HG03135 (cell line): ENCODE measurements around the gene UBTD1.

ENCODE experiments used
- ATAC-seq: cut with Tn5 transposase; IDR thresholded peaks from one replicate; pipeline ENCODE4 v1.9.1; 2021; ENCODE audit warnings: mild to moderate bottlenecking, moderate library complexity; ENCODE audit not compliant: unreplicated experiment

The UBTD1 gene

GRCh38 chr10:97482381-97482780 lies 16.3 kb upstream of the UBTD1 start:
- no peak for ATAC-seq

DNA sequence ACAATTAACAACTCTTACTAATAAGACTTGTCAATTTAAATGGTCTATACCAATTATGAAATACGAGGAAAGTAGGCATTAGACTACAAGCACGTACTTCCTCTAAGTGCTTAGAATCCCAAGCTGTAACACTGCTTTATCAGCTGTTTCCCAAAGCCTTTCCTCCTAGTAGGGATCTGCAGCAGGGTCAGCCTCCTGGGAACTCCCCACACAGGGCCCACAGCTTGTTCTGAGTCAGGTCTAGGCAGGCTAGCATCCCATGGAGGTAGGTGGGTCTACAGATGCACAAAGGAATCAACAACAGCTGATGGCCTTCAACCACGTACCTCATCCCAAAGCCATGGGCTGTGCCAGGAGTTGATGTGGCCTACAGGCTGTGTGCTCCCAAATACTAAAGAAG lies 15.2 kb upstream of the UBTD1 start:
- no peak for ATAC-seq

DNA sequence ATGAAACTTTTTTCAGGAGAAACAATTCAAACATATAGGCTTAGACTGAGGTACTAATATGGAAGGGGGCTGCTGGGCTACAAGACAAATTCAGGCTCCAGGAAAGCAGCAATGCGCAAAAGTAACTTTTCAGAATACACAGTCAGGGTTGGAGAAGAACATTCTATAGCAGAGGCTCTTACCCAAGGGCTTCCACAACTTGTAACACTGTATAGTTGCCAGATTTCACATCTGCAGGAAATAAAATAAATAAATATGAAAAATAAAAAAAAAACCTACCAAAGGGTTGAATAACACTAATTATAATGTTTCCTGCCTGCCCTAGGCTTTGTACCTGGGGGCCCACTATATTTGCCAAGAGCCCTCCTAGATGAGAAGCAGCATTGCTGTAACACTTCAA lies 14.8 kb upstream of the UBTD1 start:
- no peak for ATAC-seq

DNA sequence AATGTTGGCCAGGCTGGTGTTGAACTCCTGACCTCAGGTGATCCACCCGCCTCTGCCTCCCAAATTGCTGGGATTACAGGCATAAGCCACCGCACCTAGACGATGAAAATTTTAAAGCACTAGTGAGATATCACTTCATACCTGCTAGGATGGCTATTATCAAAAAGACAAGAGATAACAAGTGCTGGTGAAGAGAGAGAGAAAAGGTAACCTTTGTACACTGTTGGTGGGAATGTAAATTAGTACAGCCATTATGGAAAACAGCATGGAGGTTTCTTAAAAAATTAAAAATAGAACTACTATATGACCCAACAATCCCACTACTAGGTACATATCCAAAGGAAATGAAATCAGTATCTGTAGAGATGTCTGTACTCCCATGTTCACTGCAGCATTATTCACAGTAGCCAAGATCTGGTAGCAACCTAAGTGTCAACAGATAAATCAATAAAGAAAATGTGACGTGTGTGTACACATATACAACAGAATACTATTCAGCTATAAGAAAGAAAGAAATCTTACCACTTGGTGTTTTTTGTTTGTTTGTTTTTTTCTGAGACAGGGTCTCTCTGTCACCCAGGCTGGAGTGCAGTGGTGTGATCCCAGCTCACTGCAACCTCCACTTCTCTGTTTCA lies 13.0 kb upstream of the UBTD1 start:
- no peak for ATAC-seq

GRCh38 chr10:97490592-97490991 lies 8.1 kb upstream of the UBTD1 start:
- no peak for ATAC-seq

GRCh38 chr10:97494151-97494550 lies 4.6 kb upstream of the UBTD1 start:
- no peak for ATAC-seq

DNA sequence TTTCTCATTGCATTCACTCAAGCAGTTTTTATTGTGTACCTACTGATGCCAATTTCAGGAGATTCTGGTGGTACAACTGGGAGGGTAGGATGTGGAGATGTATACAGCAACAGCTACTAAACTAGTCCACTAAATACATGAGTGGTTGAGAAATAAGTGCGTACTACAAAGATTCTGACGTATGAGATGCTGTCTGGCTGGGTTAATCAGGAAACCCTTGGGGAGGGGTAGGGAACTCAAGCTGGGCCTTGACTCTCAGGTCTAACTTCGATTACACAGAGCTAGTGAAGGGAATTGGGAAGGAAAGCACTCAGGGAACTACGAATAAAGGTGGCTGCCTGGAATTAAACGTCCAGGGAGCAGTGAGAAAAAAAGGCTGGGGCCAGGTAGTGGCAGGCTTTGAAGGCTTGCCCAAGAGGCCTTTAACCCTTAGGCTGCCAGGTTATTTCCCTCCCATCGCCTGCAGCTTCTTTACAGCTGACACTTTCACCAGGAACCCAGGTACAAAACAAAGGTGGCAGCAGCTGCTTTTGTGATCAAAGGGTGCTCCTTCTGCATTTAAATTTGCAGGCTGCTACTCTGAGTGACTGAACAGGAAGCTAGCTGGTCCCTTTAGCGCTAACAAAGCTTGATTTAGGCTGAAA lies 3.7 kb upstream of the UBTD1 start:
- no peak for ATAC-seq

DNA sequence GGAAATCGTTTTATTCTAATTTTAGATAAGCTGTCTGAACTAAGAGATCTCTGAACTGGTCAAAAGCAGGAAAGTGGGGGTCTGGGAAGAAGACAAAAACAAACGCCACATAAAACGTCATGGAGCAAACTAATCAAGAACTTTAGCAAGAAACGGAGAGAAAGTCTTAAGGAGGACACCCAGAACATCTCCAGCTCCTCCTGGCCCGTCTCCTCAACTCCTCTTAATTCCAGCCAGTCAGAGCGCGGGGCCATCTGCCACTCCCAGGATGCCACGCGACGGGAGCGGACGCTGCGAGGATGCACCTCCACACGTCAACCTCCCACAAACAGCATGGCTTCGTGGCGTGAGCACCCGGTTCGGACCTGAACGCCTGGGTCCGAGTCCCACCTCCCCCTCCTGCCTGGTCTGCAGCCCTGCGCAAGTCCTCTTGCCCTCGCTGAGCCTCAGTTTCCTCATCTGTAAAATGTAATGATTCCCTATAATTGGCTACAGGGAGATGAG lies 1.1 kb upstream of the UBTD1 start:
- ATAC-seq = no peak

- peak; percentile 90 for ATAC-seq
Observed at GRCh38 chr10:97498076-97498840, 466 bp upstream of the UBTD1 start, which contains the start of gene MMS19. MMS19 (minus strand) TSS chr10:97498422; CDS start chr10:97498384, 38 bp downstream.

DNA sequence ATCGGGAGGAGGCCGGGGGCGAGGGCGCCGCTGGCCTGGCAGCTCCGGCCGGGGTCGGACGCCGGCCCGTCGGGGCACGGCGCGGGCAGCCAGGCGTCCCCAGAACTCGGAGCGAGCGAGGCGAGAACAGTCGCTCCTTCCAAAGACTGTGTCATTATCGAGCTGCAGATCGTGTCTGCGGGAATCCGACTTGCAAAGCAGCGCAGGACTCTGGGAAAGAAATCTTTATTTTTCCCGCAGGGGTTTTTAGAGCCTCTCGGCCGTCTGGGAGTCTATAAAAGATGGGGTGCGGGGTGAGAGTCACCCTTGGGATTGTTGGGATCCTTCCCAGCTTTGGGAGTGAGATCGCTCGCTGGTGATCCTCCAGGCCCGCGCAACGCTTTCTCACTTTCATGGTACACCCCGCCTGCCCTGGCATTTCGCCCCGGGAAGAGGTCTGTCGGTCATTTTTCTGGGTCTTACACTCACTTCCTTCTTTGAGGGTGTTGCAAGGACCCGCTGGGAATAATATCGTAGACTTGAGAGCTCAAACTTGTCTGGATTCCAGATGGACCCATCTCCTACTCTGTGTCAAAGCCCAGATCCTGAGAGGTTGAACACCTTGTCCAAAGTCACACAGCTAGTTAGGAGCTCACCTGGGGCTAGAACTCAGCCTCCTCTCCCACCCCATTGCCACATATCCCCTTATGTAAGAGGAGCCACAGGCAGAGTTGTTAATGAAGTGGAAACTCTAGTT lies 1.0 kb downstream of the UBTD1 start:
- ATAC-seq = no peak

- ATAC-seq = no peak
Observed at GRCh38 chr10:97500297-97500575, 1.5 kb downstream of the UBTD1 start.

GRCh38 chr10:97502916-97503315 lies 4.2 kb downstream of the UBTD1 start:
- no peak for ATAC-seq

GRCh38 chr10:97503406-97503805 lies 4.7 kb downstream of the UBTD1 start:
- ATAC-seq = no peak

GRCh38 chr10:97505152-97505551 lies 6.4 kb downstream of the UBTD1 start:
- ATAC-seq = no peak

- ATAC-seq = no peak
Observed at GRCh38 chr10:97506199-97506991, 7.7 kb downstream of the UBTD1 start.

- ATAC-seq = no peak
Observed at GRCh38 chr10:97508342-97508741, 9.6 kb downstream of the UBTD1 start.

- ATAC-seq = no peak
Observed at GRCh38 chr10:97509120-97509680, 10.5 kb downstream of the UBTD1 start.

DNA sequence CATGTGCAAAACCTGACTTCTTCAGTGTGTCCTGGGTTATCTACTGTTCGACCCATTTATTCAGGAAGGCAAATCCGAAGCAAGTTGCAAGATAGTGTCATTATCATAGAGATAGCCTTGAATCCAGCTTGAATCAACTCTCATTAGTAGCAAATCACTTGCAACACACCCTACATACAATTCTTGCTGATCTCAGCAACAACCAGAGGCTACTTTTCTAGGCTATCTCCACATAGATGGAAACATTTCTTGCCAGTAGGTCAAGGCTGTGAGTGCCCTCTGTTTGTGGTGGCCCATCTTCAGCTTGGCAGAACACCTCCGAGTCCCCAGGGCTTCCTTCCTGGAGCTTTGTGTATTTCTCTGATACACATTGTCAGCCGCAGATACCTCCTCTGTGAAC lies 12.0 kb downstream of the UBTD1 start:
- ATAC-seq = no peak

DNA sequence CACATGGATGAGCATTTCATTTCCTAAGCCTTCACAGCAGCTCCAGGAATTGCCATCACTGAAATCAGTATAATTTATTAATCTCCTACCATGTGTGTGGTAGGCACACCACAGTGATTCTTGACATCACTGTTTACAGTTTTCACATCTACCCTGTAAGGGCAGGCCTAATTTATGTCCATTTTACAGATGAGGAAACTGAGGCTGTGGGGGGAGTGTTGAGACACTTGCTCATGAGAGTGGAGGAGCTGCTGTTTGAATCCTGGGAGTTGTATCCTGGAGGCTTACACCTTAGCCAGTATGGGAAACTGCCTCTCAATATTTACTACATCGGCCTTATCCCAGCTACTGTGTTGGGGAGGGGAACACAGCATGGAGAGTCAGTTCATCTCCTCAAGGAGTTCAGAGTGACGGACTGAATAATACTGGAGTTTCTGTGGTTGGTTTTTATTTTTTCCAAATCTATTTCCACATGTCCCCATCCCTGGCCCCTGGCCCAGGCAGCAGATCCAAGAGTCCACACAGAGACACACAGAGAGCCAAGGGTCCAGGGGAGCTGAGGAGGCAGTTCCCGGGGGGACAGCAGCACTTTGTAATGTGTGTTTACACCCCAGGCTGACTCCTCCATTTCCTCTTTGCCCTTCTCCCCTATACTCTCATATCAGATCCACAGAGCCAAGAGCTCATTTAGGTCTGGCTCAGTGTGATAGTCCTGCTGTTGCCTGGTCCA lies 13.2 kb downstream of the UBTD1 start:
- ATAC-seq = no peak

- no peak for ATAC-seq
Observed at GRCh38 chr10:97512993-97513392, 14.3 kb downstream of the UBTD1 start.
